ENCODE measurements around the gene MAML1.
"Not testable (repeated sequence)": the region's sequence is repeated elsewhere in the genome, so short reads cannot be mapped to it uniquely, and the experiment has no call there.

MAML1 gene

DNA sequence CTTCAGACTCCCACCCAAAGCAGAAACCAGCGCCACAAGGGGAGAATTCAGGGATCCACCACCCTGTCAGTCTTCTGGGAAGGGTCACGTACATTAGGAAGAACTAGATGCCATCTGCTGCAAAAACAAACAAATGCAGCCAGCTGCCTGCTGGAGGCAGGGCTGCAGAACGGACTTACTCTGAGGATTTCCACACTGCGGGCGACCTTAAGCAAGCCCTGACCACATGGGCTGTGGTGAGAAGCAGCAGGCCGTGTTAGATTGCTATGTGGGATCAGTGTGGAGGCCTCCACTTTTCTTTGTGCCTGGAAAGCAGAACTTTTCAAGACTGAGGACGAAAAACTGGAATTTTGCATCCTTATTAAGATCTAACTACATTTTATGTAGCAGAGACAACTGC is 47.7 kb downstream of the MAML1 start:
- TF ChIP-seq, protein P1, sequence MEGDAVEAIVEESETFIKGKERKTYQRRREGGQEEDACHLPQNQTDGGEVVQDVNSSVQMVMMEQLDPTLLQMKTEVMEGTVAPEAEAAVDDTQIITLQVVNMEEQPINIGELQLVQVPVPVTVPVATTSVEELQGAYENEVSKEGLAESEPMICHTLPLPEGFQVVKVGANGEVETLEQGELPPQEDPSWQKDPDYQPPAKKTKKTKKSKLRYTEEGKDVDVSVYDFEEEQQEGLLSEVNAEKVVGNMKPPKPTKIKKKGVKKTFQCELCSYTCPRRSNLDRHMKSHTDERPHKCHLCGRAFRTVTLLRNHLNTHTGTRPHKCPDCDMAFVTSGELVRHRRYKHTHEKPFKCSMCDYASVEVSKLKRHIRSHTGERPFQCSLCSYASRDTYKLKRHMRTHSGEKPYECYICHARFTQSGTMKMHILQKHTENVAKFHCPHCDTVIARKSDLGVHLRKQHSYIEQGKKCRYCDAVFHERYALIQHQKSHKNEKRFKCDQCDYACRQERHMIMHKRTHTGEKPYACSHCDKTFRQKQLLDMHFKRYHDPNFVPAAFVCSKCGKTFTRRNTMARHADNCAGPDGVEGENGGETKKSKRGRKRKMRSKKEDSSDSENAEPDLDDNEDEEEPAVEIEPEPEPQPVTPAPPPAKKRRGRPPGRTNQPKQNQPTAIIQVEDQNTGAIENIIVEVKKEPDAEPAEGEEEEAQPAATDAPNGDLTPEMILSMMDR (conservative IDR thresholded peaks at IDR 0.05; ENCODE audit: control insufficient read depth, insufficient read depth, low read depth, low read length) = no peak
- no peak for DNase-seq (ENCODE audit: low read depth)
- H3K4me3 ChIP-seq (ENCODE audit: control insufficient read depth, low read depth, low read length) = no peak overlapping the region

DNA sequence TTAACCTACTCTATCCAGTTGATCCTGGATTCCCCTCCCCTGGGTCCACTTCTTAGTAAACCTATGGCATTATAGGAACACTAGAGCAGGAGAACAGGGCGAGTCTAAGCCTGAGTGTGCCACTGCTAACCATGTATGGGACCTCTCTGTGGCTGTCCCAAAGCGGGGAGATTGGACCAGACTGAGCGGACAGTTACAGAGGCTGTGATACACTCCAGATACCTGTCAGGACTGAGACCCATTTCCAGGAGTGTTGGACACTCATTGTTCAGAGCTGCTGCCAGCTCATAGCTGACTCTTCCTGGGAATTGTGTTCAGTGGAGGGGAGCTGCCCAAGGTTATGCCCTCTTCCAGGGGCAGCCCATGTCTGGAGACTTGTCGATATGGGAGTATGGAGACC is 49.2 kb downstream of the MAML1 start:
- TF ChIP-seq, protein P1 (conservative IDR thresholded peaks at IDR 0.05; ENCODE audit: control insufficient read depth, insufficient read depth, low read depth, low read length) = no peak
- no peak overlapping the region for H3K4me3 ChIP-seq (ENCODE audit: control insufficient read depth, low read depth, low read length)
- no peak for DNase-seq (ENCODE audit: low read depth)

DNA sequence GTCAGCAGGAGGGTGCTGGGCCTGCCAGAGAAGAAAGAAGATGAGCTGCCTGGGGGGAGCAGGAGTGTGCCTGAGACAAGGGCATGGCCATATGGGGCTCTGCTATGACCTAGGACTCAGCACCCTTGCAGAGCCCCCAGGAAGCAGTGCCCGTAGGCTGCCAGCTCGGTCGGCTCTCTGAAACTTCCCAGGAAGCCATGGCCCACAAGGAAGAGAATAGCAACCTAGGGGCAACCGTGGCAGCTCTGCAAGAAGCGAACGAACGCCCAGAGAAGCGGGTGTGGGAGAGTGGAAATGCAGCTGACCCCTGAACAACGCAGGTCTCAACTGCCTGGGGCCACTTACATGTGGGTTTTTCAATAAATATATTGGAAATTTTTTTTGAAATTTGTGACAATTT is 50.5 kb downstream of the MAML1 start:
- TF ChIP-seq, protein P1 (conservative IDR thresholded peaks at IDR 0.05; ENCODE audit: control insufficient read depth, insufficient read depth, low read depth, low read length) = no peak
- DNase-seq (ENCODE audit: low read depth) = no peak

DNA sequence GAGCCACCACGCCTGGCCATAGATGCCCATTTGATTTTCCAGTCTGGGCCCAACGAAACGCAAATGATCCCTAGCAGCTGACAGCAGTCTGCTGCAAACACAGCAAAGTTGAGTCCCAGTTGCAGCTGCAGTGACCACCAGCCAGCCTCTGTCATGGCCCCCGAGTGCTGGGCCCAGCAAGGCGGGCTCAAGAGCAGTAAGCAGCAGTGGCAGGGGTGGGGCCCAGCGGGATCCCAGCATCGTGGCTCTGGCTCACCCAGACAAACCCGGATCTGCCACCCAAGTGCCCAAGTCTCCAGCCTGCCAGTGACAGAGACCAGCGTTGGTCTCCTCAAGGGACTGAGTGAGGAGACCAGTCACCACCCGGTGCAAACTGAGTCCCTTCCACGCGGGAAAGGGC is 54.2 kb downstream of the MAML1 start:
- TF ChIP-seq, protein P1 (conservative IDR thresholded peaks at IDR 0.05; ENCODE audit: control insufficient read depth, insufficient read depth, low read depth, low read length) = no peak
- DNase-seq (ENCODE audit: low read depth) = no peak
- no peak overlapping the region for H3K4me3 ChIP-seq (ENCODE audit: control insufficient read depth, low read depth, low read length)

More for the DNA sequence above, 50.5 kb downstream of the MAML1 start:
- no peak overlapping the region for H3K4me3 ChIP-seq (ENCODE audit: control insufficient read depth, low read depth, low read length)

DNA sequence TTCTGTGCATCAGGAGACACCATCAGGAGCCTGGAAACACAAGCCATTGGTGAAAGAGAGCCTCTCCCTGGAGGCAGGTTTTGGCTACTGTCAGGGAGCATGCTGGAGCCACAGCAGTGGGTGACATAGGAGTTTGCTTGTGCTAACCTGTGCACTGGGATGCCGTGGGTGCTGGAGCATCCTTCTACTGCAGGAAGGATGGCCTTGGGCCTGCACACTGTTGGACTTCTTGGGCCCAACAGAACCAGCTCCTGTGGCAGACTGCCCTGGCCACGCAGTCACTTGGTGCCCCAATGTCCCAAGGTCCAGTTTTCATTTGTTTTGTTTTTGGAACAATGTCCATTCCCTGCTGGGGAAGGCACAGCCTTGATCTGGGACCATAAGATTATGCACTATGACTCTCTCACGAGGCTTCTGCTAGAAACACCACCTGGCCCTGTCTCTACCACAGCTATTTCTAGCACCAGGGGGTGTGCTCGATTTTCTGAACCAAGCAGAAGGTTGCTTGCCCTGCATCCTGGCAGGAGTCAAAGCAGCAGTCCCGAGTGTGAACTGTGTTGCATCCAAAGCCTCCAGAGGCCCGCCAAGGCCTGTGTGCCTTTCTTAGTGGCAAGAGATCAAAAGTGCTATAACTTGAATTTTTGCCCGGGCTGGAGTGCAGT is 55.7 kb downstream of the MAML1 start:
- TF ChIP-seq, protein P1 (conservative IDR thresholded peaks at IDR 0.05; ENCODE audit: control insufficient read depth, insufficient read depth, low read depth, low read length) = no peak
- no peak for DNase-seq (ENCODE audit: low read depth)

DNA sequence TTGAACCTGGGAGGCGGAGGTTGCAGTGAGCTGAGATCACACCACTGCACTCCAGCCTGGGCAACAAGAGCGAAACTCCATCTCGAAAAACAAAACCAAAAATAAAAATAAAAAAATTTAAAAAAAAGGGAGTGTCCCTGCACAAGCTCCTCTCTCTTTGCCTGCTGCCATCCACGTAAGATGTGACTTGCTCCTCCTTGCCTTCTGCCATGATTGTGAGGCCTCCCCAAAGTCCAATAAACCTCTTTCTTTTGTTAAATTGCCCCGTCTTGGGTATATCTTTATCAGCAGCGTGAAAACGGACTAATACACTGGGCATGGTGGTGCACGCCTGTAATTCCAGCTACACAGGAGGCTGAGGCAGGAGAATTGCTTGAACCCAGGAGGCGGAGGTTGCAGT is 56.7 kb downstream of the MAML1 start:
- not testable (repeated sequence) for H3K4me3 ChIP-seq (ENCODE audit: control insufficient read depth, low read depth, low read length); DNase-seq (ENCODE audit: low read depth)

More for the DNA sequence above, 55.7 kb downstream of the MAML1 start:
- no peak overlapping the region for H3K4me3 ChIP-seq (ENCODE audit: control insufficient read depth, low read depth, low read length)

DNA sequence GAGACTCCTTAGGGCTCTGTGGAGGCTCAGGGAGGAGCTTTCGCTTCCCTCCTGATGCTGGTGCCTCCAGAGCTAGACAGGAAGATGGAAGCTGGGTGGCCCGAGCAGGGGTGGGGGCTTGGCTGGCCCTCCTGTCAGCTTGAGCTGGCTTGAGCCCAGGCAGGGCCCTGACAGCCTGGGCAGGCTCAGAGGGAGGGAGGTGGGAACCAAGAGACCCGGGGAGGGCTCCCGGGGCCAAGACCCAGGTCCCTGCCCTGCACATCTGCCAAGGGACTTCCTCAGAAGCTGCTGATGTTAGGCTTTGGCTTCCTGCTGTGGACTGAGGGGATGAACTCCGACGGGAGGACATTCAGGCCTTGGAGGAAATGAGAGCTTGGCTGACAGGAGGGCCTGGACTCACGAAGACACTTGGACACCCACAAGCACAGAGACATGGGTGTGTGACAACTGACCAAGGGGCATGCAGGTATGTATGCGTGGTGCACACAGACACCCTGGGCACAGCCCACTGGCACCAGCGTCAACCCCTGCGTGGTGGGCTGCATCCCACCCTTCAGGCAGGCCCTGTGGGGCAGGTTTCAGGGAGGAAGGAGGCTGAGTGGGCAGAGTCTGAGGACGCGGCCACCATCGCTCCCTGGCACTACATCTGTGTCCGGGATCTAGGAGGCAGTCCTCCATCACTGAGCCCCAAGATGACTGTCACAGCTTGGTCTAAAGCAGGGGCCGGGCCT is 59.4 kb downstream of the MAML1 start:
- no peak for DNase-seq (ENCODE audit: low read depth)
- no peak overlapping the region for H3K4me3 ChIP-seq (ENCODE audit: control insufficient read depth, low read depth, low read length)
- TF ChIP-seq, protein P1 (conservative IDR thresholded peaks at IDR 0.05; ENCODE audit: control insufficient read depth, insufficient read depth, low read depth, low read length) = no peak

All from fibroblast of mammary gland (primary cell).